DND-41 (cell line): ENCODE results near the gene ADCY1.

Experiments
- ATAC-seq: fragments of 200-7000 bp; cut with Tn5 transposase; 3 replicates; pipeline ENCODE4 v1.9.1; 2021; ENCODE audit warnings: low read depth; ENCODE audit not compliant: insufficient read depth
- DNase-seq: peaks from one replicate; pipeline ENCODE4 v3.0.0-alpha.2; 2020
- H2AFZ ChIP-seq: 2 replicates; pipeline ENCODE4 v1.6.0; 2012; ENCODE audit warnings: low read depth, low read length
- H3K27ac ChIP-seq: 2 replicates; pipeline ENCODE4 v1.5.1; 2012; ENCODE audit warnings: low read length, inconsistent platforms
- H3K27me3 ChIP-seq: fragments of 200-600 bp; sonication (generic); 2 replicates; pipeline ENCODE4 v1.6.0; 2012; ENCODE audit warnings: low read length, mild to moderate bottlenecking, inconsistent platforms; ENCODE audit not compliant: insufficient read depth, poor library complexity
- H3K36me3 ChIP-seq: 2 replicates; pipeline ENCODE4 v1.5.1; 2012; ENCODE audit warnings: low read length, inconsistent platforms; ENCODE audit not compliant: insufficient read depth
- H3K4me1 ChIP-seq: 2 replicates; pipeline ENCODE4 v1.5.1; 2012; ENCODE audit warnings: mild to moderate bottlenecking, low read length; ENCODE audit not compliant: insufficient read depth
- H3K4me2 ChIP-seq: 2 replicates; pipeline ENCODE4 v1.6.0; 2012; ENCODE audit warnings: mild to moderate bottlenecking, moderate library complexity, low read length, inconsistent platforms; ENCODE audit not compliant: insufficient read depth
- H3K4me3 ChIP-seq, 2 experiments: fragments of 200-600 bp in 1 of 2; shearing (Covaris generic) in 1 of 2; 2 replicates each; pipeline ENCODE4 v1.5.1; 2012 to 2016; ENCODE audit warnings: inconsistent platforms in 2 of 2, low read length in 2 of 2, mild to moderate bottlenecking in 2 of 2, low read depth in 1 of 2, moderate library complexity in 1 of 2
- H3K79me2 ChIP-seq: 2 replicates; pipeline ENCODE4 v1.6.0; 2012; ENCODE audit warnings: low read length, inconsistent platforms; ENCODE audit not compliant: insufficient read depth
- H3K9ac ChIP-seq: 2 replicates; pipeline ENCODE4 v1.6.0; 2012; ENCODE audit warnings: low read depth, mild to moderate bottlenecking, inconsistent platforms, low read length, moderate library complexity
- H3K9me3 ChIP-seq: 2 replicates; pipeline ENCODE4 v1.5.1; 2012; ENCODE audit warnings: low read length, moderate library complexity, mild to moderate bottlenecking, inconsistent platforms; ENCODE audit not compliant: insufficient read depth, severe bottlenecking
- H4K20me1 ChIP-seq: 2 replicates; pipeline ENCODE4 v1.6.0; 2012; ENCODE audit warnings: low read length; ENCODE audit not compliant: insufficient read depth
- CTCF ChIP-seq: IDR thresholded peaks from 2 replicates; pipeline ENCODE4 v1.5.1; 2012; ENCODE audit warnings: borderline replicate concordance, low read length, moderate library complexity, mild to moderate bottlenecking; ENCODE audit not compliant: poor library complexity, severe bottlenecking; ENCODE audit errors: extremely low read depth
- EZH2 ChIP-seq: IDR thresholded peaks from 3 replicates; pipeline ENCODE4 v1.6.1; 2012; ENCODE audit warnings: borderline replicate concordance, low read depth, mild to moderate bottlenecking, moderate library complexity, low read length, inconsistent platforms; ENCODE audit not compliant: severe bottlenecking

Gene ADCY1

GRCh38 chr7:45714521-45714820 is 140.3 kb downstream of the ADCY1 start:
- Histone ChIP-seq H3K79me2 (no peaks in the 10 kb centered on the region), H3K27ac (no peak overlapping the region), H3K27me3 (no peaks in the 10 kb centered on the region), H3K4me1 (peaks cover 7% of the 10 kb centered on the region), H3K4me3 (no peak overlapping the region), H3K36me3 (no peaks in the 10 kb centered on the region), H3K9me3 (no peaks in the 10 kb centered on the region), H3K9ac (no peak overlapping the region), H2AFZ (no peak overlapping the region), H3K4me2 (no peak overlapping the region), H4K20me1 (no peaks in the 10 kb centered on the region; the same call in 1 of the 2 replicates)
- TF ChIP-seq CTCF: no peak
- TF ChIP-seq EZH2: no peak
- ATAC-seq (no peak), DNase-seq (no peak)

GRCh38 chr7:45715471-45716352 is 141.5 kb downstream of the ADCY1 start:
- H3K9ac ChIP-seq: no peak overlapping the region
- no peak for DNase-seq
- H2AFZ ChIP-seq: no peak overlapping the region
- ATAC-seq: no peak
- H4K20me1 ChIP-seq: no peaks in the 10 kb centered on the region; the same call in 1 of the 2 replicates
- TF ChIP-seq CTCF: no peak
- TF ChIP-seq EZH2: no peak
- no peaks in the 10 kb centered on the region for H3K9me3 ChIP-seq
- H3K36me3 ChIP-seq: no peaks in the 10 kb centered on the region
- peaks cover 7% of the 10 kb centered on the region for H3K4me1 ChIP-seq
- no peaks in the 10 kb centered on the region for H3K79me2 ChIP-seq
- H3K4me2 ChIP-seq: no peak overlapping the region
- no peaks in the 10 kb centered on the region for H3K27me3 ChIP-seq
- no peak overlapping the region for H3K4me3 ChIP-seq
- H3K27ac ChIP-seq: no peak overlapping the region

- no peak for DNase-seq
- no peaks in the 10 kb centered on the region for H3K9me3 ChIP-seq
- no peak overlapping the region for H3K4me3 ChIP-seq
- no peak overlapping the region for H2AFZ ChIP-seq
- no peak overlapping the region for H3K4me2 ChIP-seq
- H3K79me2 ChIP-seq: no peaks in the 10 kb centered on the region
- H4K20me1 ChIP-seq: no peaks in the 10 kb centered on the region; the same call in 1 of the 2 replicates
- peaks cover 7% of the 10 kb centered on the region for H3K4me1 ChIP-seq
- no peaks in the 10 kb centered on the region for H3K27me3 ChIP-seq
- H3K27ac ChIP-seq: no peak overlapping the region
- no peak for TF ChIP-seq CTCF
- no peak overlapping the region for H3K9ac ChIP-seq
- ATAC-seq: no peak
- H3K36me3 ChIP-seq: no peaks in the 10 kb centered on the region
Observed at GRCh38 chr7:45716380-45717203, 142.4 kb downstream of the ADCY1 start.
